Liver (tissue), 9 donors: ENCODE data around the gene ZNF48. TPM values are rescaled to one million over a fixed set of nuclear protein-coding genes. Genes with fewer than 3 reads are reported as not detected.
"Not testable (repeated sequence)": the region's sequence is repeated elsewhere in the genome, so short reads cannot be mapped to it uniquely, and the experiment has no call there.

Source experiments
- DNase-seq: peaks from one replicate; pipeline ENCODE4 v3.0.0-alpha.2; 2017; ENCODE audit warnings: low spot score
- H3K27ac ChIP-seq, 2 donors: one replicate each; pipeline ENCODE4 v1.7.0; 2013; ENCODE audit warnings: inconsistent platforms in 2 of 2, low read length in 2 of 2, control low read depth in 1 of 2, low read depth in 1 of 2, mild to moderate bottlenecking in 1 of 2
- H3K27me3 ChIP-seq, 4 donors: one replicate each; pipeline versions ENCODE4 v1.6.1 to v1.7.0; 2013; ENCODE audit warnings: low read length in 3 of 4, inconsistent platforms in 1 of 4, mild to moderate bottlenecking in 1 of 4, moderate library complexity in 1 of 4; ENCODE audit not compliant: control insufficient read depth in 4 of 4, insufficient read depth in 4 of 4
- H3K36me3 ChIP-seq, 4 donors: one replicate each; pipeline versions ENCODE4 v1.6.1 to v1.7.0; 2013; ENCODE audit warnings: low read length in 3 of 4, mild to moderate bottlenecking in 3 of 4, low read depth in 1 of 4, moderate library complexity in 1 of 4; ENCODE audit not compliant: control insufficient read depth in 4 of 4, insufficient read depth in 3 of 4
- H3K4me1 ChIP-seq, 4 donors: one replicate each; pipeline versions ENCODE4 v1.6.1 to v1.7.0; 2013; ENCODE audit warnings: low read length in 3 of 4, mild to moderate bottlenecking in 3 of 4, moderate library complexity in 1 of 4; ENCODE audit not compliant: control insufficient read depth in 4 of 4, insufficient read depth in 4 of 4
- H3K4me3 ChIP-seq, 3 donors: one replicate each; pipeline versions ENCODE4 v1.6.1 to v1.7.0; 2013; ENCODE audit warnings: low read length in 3 of 3, control low read depth in 1 of 3, low read depth in 1 of 3, mild to moderate bottlenecking in 1 of 3
- H3K9ac ChIP-seq, 2 donors: one replicate each; pipeline ENCODE4 v1.7.0; 2013; ENCODE audit warnings: low read length in 2 of 2, mild to moderate bottlenecking in 2 of 2, moderate library complexity in 2 of 2, control low read depth in 1 of 2, low read depth in 1 of 2
- H3K9me3 ChIP-seq, 4 donors: one replicate each; pipeline versions ENCODE4 v1.6.1 to v1.7.0; 2013; ENCODE audit warnings: low read length in 3 of 4; ENCODE audit not compliant: control insufficient read depth in 4 of 4
- EGR1 ChIP-seq, 2 donors: IDR thresholded peaks; 2 replicates each; pipeline ENCODE4 v1.6.1; 2016 to 2018; ENCODE audit warnings: antibody characterized with exemption in 2 of 2, low read depth in 2 of 2
- FOXA1 ChIP-seq: IDR thresholded peaks from 2 replicates; pipeline ENCODE4 v1.6.1; 2016; ENCODE audit warnings: antibody characterized with exemption
- FOXA2 ChIP-seq: IDR thresholded peaks from 2 replicates; pipeline ENCODE4 v1.6.1; 2016; ENCODE audit warnings: antibody characterized with exemption
- GABPA ChIP-seq, 2 donors: IDR thresholded peaks in 1 of 2; conservative IDR thresholded peaks in 1 of 2; 2 replicates each; pipeline ENCODE4 v1.6.1; 2016; ENCODE audit warnings: antibody characterized with exemption in 2 of 2, mild to moderate bottlenecking in 1 of 2, moderate library complexity in 1 of 2
- HNF4A ChIP-seq, 2 donors: conservative IDR thresholded peaks; 2 replicates each; pipeline ENCODE4 v1.6.1; 2016; ENCODE audit warnings: antibody characterized with exemption in 2 of 2, mild to moderate bottlenecking in 2 of 2
- JUND ChIP-seq, 2 donors: IDR thresholded peaks; 2 replicates each; pipeline ENCODE4 v1.6.1; 2016; ENCODE audit warnings: antibody characterized with exemption in 2 of 2
- RAD21 ChIP-seq, 2 donors: IDR thresholded peaks; 2 replicates each; pipeline ENCODE4 v1.6.1; 2016; ENCODE audit warnings: antibody characterized with exemption in 2 of 2, mild to moderate bottlenecking in 2 of 2
- SP1 ChIP-seq: IDR thresholded peaks from 2 replicates; pipeline ENCODE4 v1.6.1; 2018; ENCODE audit warnings: antibody characterized with exemption, mild to moderate bottlenecking
- YY1 ChIP-seq: IDR thresholded peaks from 2 replicates; pipeline ENCODE4 v1.6.1; 2016; ENCODE audit warnings: antibody characterized with exemption, mild to moderate bottlenecking
- WGBS: extraction: QIAGEN DNeasy Blood & Tissue Kit; methylation state at CpG from one replicate; pipeline ENCODE4 v1.1.7; 2013; 5-methylcytosine and 5-hydroxymethylcytosine counted together
- polyA plus RNA-seq, 2 donors: library from polyadenylated mRNA; stranded (reverse) in 1 of 2; unstranded in 1 of 2; fragments of 200-250 nt in 1 of 2; fragments of >200 nt in 1 of 2; fragmentation: Nextera tagmentation in 1 of 2; extraction: Ambion mirVana in 1 of 2; gene quantifications; one replicate each; pipeline versions ENCODE4 v1.2.1 to v1.2.3, GENCODE V29; 2013 to 2015
- total RNA-seq, 2 donors: library from RNA; depleted of rRNA; stranded (reverse); fragments of >200 nt; gene quantifications; one replicate each; pipeline ENCODE4 v1.2.3, GENCODE V29; 2014
- TF ChIP-seq, protein P1 (sequence below): IDR thresholded peaks from 2 replicates; pipeline ENCODE4 v1.6.1; 2016; ENCODE audit warnings: antibody characterized with exemption
- TF ChIP-seq, protein P2 (sequence below): fragments of 150-350 bp; IDR thresholded peaks from 2 replicates; pipeline ENCODE4 v1.5.1; 2017; ENCODE audit warnings: improper control_type of control experiment, low read depth, low read length; ENCODE audit not compliant: missing input control
- TF ChIP-seq, protein P3 (sequence below): IDR thresholded peaks from 2 replicates; pipeline ENCODE4 v1.6.1; 2016; ENCODE audit warnings: antibody characterized with exemption, mild to moderate bottlenecking
- TF ChIP-seq, protein P4 (sequence below): IDR thresholded peaks from 2 replicates; pipeline ENCODE4 v1.6.1; 2016; ENCODE audit warnings: antibody characterized with exemption
- TF ChIP-seq, protein P5 (sequence below): IDR thresholded peaks from 2 replicates; pipeline ENCODE4 v1.6.1; 2016; ENCODE audit warnings: antibody characterized with exemption
- donor health status: healthy.
- donor health status: healthy.
- donor health status: healthy.
- donor health status: healthy.
- donor health status: healthy.

Gene ZNF48
- total and polyA plus RNA-seq, 4 donors, result 2.3 to 4.7 (median 3.1) TPM

DNA sequence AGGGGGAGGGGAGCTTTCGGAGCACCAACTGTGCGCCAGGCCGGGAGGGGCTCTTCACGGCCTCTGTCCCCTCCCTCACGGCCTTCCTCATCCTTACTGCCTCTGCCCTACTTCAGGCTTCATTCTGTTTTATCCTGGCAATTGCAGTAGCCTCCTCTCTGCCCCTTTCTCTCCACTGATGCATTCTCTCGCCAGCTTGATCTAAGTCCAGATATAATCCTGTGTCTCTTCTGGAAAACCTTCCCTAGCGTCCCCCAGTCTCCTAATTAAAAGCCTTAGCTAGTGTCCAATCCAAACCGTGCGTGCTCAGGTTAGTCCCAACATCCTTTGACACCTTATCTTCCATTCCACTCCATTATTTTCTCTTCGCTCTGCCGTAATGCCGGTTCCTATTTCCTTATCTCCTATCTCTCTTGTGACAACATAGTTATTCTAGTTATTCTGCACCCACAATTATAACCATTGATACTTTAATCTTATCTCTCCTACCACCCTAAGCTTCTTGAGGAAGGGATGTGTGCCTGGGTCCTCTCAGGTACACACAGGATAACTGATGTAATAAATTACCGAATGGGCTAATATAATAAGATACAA lies 869 bp downstream of the ZNF48 start:
- Histone ChIP-seq H3K36me3 (peaks cover 0 to 3% (median 1%) of the 10 kb centered on the region in 4 donors), H3K4me1 (peaks cover 2 to 25% (median 15%) of the 10 kb centered on the region in 4 donors), H3K27ac (peak overlapping the region; percentile 75 to 78), H3K4me3 (peak overlapping the region; percentile 76 to 96 (median 88)), H3K27me3 (no peaks in the 10 kb centered on the region), H3K9ac (peak overlapping the region; percentile 16 to 18), H3K9me3 (no peaks in the 10 kb centered on the region)
- no peak for DNase-seq
- TF ChIP-seq, protein P1, sequence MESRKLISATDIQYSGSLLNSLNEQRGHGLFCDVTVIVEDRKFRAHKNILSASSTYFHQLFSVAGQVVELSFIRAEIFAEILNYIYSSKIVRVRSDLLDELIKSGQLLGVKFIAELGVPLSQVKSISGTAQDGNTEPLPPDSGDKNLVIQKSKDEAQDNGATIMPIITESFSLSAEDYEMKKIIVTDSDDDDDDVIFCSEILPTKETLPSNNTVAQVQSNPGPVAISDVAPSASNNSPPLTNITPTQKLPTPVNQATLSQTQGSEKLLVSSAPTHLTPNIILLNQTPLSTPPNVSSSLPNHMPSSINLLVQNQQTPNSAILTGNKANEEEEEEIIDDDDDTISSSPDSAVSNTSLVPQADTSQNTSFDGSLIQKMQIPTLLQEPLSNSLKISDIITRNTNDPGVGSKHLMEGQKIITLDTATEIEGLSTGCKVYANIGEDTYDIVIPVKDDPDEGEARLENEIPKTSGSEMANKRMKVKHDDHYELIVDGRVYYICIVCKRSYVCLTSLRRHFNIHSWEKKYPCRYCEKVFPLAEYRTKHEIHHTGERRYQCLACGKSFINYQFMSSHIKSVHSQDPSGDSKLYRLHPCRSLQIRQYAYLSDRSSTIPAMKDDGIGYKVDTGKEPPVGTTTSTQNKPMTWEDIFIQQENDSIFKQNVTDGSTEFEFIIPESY, result no peak
- TF ChIP-seq YY1, result no peak
- TF ChIP-seq SP1, result no peak
- TF ChIP-seq, protein P2, sequence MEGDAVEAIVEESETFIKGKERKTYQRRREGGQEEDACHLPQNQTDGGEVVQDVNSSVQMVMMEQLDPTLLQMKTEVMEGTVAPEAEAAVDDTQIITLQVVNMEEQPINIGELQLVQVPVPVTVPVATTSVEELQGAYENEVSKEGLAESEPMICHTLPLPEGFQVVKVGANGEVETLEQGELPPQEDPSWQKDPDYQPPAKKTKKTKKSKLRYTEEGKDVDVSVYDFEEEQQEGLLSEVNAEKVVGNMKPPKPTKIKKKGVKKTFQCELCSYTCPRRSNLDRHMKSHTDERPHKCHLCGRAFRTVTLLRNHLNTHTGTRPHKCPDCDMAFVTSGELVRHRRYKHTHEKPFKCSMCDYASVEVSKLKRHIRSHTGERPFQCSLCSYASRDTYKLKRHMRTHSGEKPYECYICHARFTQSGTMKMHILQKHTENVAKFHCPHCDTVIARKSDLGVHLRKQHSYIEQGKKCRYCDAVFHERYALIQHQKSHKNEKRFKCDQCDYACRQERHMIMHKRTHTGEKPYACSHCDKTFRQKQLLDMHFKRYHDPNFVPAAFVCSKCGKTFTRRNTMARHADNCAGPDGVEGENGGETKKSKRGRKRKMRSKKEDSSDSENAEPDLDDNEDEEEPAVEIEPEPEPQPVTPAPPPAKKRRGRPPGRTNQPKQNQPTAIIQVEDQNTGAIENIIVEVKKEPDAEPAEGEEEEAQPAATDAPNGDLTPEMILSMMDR, result no peak
- TF ChIP-seq, protein P3, sequence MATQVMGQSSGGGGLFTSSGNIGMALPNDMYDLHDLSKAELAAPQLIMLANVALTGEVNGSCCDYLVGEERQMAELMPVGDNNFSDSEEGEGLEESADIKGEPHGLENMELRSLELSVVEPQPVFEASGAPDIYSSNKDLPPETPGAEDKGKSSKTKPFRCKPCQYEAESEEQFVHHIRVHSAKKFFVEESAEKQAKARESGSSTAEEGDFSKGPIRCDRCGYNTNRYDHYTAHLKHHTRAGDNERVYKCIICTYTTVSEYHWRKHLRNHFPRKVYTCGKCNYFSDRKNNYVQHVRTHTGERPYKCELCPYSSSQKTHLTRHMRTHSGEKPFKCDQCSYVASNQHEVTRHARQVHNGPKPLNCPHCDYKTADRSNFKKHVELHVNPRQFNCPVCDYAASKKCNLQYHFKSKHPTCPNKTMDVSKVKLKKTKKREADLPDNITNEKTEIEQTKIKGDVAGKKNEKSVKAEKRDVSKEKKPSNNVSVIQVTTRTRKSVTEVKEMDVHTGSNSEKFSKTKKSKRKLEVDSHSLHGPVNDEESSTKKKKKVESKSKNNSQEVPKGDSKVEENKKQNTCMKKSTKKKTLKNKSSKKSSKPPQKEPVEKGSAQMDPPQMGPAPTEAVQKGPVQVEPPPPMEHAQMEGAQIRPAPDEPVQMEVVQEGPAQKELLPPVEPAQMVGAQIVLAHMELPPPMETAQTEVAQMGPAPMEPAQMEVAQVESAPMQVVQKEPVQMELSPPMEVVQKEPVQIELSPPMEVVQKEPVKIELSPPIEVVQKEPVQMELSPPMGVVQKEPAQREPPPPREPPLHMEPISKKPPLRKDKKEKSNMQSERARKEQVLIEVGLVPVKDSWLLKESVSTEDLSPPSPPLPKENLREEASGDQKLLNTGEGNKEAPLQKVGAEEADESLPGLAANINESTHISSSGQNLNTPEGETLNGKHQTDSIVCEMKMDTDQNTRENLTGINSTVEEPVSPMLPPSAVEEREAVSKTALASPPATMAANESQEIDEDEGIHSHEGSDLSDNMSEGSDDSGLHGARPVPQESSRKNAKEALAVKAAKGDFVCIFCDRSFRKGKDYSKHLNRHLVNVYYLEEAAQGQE, result no peak
- no peak for TF ChIP-seq JUND (IDR thresholded peaks at IDR 0.05)
- no peak for TF ChIP-seq RAD21 (IDR thresholded peaks at IDR 0.05)
- TF ChIP-seq FOXA2, result no peak
- TF ChIP-seq FOXA1, result no peak
- no peak for TF ChIP-seq EGR1 (IDR thresholded peaks at IDR 0.05; ENCODE audit: low read depth in 2 of 2)
- 11% methylated on average over 13 of the region's 13 CpGs for WGBS

DNA sequence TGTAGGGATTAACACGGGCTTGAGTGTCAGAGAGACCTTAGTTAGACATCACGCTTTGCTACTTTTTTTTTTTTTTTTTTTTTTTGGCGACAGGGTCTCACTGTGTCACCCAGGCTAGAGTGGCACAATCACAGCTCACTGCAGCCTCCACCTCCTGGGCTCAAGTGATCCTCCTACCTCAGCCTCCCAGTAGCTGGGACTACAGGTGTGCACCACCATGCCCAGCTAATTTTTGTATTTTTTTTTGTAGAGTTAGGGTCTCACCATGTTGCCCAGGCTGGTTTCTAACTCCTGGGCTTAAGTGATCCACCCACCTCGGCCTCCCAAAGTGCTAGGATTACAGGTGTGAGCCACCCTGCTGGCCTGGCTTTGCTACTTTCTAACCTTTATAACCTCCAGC lies 1.4 kb downstream of the ZNF48 start:
- 82% methylated on average over 4 of the region's 4 CpGs for WGBS
- Histone ChIP-seq H3K4me1 (peaks cover 6 to 28% (median 18%) of the 10 kb centered on the region in 4 donors), H3K4me3 (peak overlapping the region in 1 of 3 donors; percentile 96)
- H3K27ac ChIP-seq, H3K9me3 ChIP-seq, H3K36me3 ChIP-seq, DNase-seq, H3K27me3 ChIP-seq, H3K9ac ChIP-seq: not testable (repeated sequence)

DNA sequence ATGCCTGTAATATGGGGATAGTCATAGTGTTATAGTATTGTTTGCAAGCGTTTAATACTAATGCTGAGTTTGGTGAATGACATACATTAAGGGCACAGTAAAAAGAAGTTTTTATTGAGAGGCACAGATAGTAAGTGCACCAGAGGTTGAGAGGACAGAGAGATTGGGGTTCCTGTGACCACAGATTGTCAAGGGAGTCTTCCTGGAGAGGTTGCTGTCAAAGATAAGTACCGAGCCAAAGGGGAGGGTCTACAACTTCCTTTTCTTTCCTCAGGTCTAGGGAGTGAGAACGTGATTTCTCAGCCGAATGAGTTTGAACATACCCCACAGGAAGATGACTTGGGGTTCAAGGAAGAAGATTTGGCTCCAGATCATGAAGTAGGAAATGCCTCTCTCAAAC lies 1.8 kb downstream of the ZNF48 start:
- H3K27ac ChIP-seq, result no peak overlapping the region
- WGBS, result 78% methylated on average over 4 of the region's 4 CpGs
- TF ChIP-seq, protein P2, result no peak
- TF ChIP-seq, protein P4, sequence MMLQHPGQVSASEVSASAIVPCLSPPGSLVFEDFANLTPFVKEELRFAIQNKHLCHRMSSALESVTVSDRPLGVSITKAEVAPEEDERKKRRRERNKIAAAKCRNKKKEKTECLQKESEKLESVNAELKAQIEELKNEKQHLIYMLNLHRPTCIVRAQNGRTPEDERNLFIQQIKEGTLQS, result no peak
- TF ChIP-seq FOXA1 (no peak), GABPA (IDR thresholded peaks at IDR 0.05 in 1 of 2, conservative IDR thresholded peaks at IDR 0.05 in 1 of 2) (no peak), HNF4A (conservative IDR thresholded peaks at IDR 0.05) (no peak)
- TF ChIP-seq, protein P5, sequence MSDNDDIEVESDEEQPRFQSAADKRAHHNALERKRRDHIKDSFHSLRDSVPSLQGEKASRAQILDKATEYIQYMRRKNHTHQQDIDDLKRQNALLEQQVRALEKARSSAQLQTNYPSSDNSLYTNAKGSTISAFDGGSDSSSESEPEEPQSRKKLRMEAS, result no peak
- no peak for DNase-seq
- no peak overlapping the region for H3K9ac ChIP-seq
- H3K36me3 ChIP-seq, result peaks cover 0 to 3% (median 1%) of the 10 kb centered on the region in 4 donors
- H3K9me3 ChIP-seq, result no peaks in the 10 kb centered on the region
- peaks cover 7 to 31% (median 21%) of the 10 kb centered on the region in 4 donors for H3K4me1 ChIP-seq
- H3K4me3 ChIP-seq, result no peak overlapping the region
- H3K27me3 ChIP-seq, result no peaks in the 10 kb centered on the region
